Activated CD4-positive, alpha-beta T cell treated with anti-CD3 and anti-CD28 coated beads, Interleukin-10, Interleukin-2, amounts not matched to agents 100 ng/mL and 50 ng/mL, durations not matched to agents 16 hours and 8 hours (primary cell): ENCODE measurements around the gene TMEM221.

Experiments used
- DNase-seq: peaks from one replicate; pipeline ENCODE4 v3.0.0-alpha.2; 2020

Gene TMEM221

DNA sequence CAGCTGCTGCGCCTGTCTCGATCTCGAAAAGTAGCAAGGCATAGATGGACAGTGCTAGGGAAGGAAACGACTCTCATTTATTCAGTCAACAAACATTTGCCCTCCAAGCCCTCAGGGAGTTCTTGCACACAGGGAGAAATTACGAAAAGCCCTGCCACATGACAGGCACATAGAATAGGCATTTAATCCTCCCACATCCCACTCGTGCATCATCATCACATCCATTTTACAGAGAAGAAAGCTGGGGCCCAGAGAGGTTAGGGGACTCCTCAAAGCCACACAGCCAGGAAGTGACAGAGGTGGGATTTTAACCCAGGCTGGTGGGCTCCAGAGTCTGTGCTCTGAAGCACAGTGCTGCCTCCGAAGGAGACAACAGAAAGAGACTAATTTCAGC lies 11.6 kb downstream of the TMEM221 start:
- DNase-seq = no peak

DNA sequence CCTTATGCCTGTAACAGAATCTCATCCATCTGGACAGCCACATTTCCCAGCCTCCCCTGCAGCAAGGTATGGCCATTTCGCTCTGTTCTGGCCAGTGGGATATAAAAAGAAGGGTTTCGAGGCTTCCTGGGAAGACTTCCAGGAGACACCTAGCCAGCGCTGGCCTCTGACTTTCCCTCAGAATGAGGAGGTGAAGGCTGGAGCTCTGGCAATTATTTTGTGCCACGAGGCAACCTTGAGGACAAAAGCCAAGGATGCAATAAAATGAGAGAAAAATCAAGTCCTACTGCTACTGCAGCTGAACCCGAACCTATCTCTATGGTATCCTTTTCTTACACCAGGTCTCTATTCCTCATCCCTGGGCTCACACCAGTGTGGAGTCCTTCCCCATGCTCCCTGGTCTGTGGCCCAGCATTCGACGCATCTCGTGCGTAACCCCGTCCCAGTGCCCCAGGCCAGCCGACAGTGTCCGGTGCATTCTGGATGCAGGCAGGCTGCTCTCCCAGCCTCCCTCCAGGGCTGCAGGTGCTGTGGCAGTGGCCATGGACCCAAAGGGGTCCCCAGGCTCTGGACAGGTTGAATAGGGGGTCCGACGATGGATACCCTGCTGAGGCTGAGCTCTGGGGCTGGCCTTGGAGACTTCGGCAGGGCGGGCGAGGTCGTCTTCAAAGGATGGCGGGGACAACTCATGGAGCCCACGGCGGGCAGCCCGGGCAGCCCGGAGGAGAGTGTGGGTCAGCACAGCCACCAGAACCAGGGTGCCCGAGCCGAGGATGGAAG lies 12.2 kb downstream of the TMEM221 start:
- DNase-seq = no peak

DNA sequence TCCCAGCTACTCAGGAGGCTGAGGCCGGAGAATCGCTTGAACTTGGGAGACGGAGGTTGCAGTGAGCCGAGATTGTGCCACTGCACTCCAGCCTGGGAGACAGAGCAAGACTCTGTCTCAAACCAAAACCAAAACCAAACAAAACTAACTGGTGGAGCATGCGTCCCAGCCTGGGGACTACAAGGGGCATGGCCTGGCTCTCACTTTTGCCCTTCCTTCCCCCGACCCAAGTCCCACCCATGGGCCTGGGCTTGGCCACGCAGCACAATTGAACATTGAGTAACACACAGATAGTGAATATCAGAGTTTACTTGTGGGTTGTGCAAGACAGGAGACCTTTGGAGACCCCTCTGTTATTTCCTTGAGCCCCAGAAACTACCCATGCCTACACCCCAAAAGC lies 13.2 kb downstream of the TMEM221 start:
- DNase-seq = no peak

DNA sequence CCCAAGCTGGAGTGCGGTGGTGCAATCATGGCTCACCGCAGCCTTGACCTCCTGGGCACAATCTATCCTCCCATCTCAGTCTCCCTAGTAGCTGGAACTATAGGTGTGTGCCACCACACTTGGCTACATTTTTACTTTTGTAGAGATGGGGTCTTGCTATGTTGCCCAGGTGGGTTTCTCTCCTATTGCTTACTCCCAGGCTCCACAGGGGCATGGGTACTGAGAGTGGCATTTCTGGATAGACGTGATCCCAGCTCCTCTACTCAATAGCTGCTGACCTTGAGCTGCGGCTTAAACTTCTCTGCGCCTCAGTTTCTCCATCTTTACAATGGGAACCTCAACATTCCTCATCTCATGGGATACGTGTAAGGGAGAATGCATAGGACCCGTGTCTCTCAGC lies 17.1 kb downstream of the TMEM221 start:
- DNase-seq = no peak

DNA sequence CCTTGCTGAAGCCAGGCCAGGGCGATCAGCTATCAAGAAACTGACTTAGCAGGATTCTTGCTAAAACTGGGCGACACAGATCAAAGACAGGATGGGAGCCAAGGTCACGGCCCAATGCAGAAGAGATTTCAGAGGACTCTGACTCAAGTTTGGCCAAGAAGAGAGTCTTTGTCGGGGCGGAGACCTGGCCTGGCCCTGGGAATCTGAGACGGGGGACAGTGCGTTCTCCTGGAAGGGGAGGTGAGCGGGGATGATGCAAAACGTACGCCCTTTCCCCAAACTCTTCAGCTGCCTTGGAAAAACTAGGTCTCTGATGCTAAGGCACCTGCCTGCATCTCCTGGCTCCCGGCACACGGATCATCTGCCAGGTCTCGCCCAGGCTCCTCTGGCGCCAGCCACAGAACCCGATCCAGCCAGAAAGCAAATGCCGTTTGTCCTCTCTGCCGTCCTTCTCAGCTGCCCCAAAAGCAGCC lies 18.8 kb downstream of the TMEM221 start:
- no peak for DNase-seq

DNA sequence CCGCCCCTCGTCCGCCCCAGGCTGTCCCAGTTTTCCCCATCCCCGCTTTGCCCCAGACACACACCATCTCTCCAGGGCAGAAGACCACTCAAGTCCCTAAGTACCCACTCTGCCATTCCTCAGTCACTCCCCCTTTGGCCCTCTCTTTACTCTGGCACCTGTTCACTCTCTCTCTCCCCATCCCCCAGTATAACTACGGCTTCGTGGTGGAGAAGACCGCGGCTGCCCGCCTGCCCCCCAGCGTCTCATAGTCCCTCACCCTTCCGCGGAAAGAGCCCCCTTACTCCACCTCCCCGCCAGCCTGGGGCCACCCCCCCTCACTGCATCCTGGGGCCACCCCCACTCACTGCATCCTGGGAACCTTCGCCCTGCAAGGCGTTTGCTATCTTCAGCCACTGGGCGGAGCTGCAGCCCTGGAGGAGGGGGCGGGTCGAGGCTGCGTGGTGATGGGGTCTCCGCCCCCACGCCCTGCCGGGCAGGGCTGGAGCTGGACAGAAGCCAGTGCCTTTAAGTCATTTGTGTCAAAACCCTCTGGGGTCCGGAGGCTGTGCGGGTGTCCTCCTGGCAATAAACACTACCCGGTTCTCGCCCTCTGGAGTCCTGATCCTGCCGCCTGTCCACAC lies 23.6 kb downstream of the TMEM221 start:
- peak; percentile 61 for DNase-seq

DNA sequence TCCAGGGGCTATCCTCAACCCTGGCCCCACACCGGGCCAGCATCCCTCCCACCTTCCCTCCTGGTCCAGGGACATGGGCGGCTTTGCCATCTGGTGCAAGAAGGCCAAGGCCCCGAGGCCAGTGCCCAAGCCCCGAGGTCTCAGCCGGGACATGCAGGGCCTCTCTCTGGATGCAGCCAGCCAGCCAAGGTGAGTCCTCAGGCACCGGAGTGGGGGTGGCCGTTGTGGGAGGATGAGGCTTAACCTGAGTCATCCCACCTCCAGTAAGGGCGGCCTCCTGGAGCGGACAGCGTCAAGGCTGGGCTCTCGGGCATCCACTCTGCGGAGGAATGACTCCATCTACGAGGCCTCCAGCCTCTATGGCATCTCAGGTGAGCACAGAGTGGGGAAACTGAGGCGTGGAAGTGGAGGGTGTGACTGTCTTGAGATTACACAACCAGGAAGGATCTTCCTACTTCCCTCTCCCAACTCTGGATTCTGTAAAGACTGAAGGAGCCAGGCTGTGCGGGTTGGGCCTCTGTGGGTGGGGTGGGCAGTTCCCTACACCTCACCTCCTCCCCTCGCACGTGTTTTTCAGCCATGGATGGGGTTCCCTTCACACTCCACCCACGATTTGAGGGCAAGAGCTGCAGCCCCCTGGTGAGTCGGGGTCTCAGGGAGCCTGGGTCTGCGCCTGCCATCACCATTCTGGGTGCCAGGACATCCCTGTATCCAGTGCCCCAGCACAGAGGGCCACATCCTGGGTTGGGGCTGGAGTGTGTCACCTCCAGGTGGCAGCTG lies 24.8 kb downstream of the TMEM221 start:
- no peak for DNase-seq

DNA sequence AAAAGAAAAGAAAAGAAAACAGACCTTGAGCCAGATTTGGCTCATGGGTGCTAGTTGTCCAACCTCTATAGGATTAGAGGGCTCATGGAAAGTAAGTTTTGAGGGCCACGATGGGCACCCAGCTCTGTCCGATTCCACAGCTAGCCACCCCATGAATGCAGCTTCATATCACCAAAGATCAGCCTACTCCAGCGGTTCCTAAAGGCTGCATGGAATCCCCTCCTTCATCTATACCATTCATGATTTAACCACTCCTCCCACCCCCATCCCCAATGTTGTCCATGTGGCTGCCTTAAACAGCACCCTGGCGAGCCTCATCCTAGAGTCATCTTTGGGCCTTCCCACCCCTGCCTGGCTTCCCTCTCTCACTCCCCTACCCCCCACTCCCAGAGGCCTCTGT lies 26.5 kb downstream of the TMEM221 start:
- no peak for DNase-seq

DNA sequence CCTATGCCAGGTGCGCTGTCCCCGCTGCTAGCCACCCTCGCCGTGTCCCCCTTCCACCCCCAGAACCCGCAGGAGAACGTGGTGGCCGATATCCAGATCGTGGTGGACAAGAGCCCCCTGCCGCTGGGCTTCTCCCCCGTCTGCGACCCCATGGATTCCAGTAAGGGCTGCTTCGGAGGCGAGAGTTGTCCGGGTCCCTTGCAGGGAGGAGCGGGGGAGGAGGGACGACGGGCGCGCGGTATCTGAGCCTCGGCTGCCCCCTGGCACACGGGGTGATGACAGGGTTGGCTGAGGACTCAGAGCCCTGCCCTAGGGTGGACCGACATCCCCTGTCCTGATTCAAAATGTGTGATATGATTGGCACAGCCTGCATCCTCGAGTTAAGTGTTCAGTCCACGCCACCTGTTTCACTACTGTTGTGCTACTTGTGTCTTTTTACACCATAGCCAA lies 28.0 kb downstream of the TMEM221 start:
- peak; percentile 52 for DNase-seq

DNA sequence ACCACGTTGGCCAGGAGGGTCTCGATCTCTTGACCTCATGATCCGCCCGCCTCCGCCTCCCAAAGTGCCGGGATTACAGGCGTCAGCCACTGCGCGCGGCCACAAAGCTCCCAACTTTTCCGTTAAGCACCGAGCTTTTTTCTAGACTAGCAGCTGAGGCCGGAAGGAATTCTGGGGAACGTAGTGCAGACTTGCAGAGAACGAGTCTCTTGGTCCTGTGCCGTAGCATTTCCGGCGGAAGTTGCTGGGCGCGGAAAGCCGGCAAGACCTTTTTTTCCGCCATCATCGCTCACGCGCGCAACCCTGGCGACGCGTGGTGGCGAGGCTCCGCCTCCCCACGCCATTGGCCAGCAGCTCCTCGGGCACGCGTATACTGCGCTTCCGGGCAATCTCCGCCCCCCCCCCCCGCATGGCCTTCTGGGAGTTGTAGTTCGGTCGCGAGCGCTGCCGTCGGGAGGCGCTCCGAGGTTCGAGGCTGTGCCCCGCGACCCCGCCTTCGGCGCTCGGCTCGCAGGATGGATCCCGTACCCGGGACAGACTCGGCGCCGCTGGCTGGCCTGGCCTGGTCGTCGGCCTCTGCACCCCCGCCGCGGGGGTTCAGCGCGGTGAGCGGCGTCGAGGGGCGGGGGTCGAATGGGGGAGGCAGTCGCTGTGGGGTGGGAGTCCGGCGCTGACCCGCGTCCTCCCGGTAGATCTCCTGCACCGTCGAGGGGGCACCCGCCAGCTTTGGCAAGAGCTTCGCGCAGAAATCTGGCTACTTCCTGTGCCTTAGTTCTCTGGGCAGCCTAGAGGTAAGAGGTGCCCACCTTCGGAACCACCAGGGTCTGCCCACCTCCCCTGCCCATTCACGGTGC lies 28.6 kb downstream of the TMEM221 start, which contains the start of gene MVB12A:
MVB12A (plus strand) TSS at position 427 of the 854 bp plus-strand sequence; CDS start at position 516, 89 bp downstream.
- peak; percentile 98 for DNase-seq

DNA sequence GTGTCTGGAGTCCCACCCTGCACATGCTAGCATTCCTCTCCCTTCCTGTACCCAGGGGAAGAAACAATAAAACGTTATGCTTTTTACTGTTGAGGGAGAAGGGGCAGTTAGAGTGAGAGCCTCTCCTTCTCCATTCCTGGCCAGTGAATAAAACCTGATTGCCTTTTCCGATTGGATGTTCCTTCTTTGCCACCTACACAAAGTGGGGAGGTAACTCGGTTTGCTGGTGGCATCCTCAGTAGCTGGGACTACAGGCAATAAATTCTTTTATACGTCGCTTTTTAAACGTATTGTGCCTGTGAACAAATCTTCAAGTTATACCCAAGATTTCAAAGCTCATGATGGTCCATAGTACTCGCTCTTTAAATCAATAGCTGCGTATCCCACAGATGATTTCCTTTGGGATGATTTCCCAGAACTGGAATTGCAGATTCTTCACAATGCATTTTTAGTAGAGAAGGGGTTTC lies 29.3 kb downstream of the TMEM221 start:
- DNase-seq = no peak

DNA sequence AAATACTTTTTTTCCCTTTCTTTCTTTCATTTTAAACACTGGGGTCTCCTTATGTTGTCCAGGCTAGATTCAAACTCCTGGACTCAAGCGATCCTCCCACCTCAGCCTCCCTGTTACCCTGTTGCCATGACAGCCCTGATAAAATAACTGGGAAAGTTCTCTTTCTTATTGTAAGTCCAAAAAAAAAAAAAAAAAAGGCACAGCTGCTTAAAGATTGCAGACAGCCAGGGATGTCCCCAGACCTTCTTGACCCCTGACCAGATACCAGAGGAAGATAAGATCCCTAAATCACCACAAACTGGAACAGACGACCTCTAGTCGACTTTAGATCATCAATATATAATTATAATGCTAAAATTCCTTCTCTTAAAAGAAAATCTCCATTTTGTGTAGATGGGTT lies 29.8 kb downstream of the TMEM221 start:
- DNase-seq = no peak

DNA sequence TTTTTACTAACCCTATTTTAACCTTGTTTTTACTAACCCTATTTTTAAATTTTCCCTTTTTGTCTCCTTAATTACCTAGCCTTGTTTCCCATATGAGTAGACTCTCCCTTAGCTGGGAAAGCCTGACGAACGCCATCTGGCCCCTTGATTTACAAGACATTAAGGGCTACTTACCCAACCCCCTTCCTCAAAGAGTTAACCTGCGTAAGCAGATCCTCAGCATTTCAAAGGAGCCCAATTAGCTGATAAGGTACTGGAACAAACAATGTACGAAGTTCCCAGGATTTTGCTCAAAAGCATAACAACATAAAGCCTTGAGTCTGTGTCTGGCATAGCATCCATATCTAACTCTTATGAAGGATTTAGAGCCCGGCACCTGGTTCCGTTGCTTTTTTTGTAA lies 33.3 kb downstream of the TMEM221 start:
- DNase-seq = no peak

DNA sequence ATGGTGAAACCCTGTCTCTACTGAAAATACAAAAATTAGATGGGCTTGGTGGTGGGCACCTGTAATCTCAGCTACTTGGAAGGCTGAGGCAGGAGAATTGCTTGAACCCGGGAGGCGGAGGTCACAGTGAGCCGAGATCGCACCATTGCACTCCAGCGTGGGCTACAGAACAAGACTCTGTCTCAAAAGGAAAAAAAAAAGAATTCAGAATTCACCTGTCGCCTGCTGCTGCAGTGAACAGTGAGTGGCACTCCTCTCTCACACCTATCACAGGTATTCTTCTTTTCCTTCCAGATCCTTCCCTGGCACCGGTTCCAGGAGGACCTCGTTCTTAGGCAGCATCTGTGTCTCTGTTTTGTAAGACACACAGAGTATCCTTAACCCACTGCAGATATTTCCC lies 34.4 kb downstream of the TMEM221 start:
- DNase-seq = no peak

DNA sequence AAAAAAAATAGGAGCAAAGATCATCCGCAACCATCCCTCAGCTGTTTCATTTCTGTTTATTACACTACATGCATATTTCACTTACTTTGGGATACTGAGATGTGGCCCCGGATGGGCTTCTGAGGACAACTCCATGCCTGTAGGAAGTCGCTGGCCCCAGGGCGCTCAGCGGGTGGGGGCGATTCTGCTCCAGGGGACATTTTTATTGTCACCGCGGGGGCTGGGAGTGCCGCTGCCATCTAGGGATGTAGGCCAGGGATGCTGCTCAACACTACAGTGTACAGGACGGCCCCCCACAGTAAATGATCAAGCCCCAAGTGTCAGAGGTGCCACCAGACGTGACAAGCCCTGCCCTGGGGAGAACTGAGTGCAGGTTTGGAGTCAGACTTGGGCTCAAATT lies 36.7 kb downstream of the TMEM221 start:
- no peak for DNase-seq

DNA sequence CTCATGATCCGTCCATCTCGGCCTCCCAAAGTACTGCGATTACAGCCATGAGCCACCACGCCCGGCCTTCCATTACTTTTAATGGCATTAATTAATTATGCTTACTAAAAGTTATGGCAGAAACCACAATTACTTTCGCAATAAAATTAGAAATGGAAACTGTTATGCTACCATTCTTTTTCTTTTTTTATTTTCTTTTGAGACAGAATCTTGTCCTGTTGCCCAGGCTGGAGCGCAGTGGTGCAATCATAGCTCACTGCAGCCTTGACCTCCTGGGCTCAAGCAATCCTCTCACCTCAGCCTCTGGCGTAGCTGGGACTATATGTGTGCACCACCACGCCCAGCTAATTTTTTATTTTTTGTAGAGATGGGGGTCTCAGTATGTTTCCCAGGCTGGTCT lies 38.5 kb downstream of the TMEM221 start:
- no peak for DNase-seq

DNA sequence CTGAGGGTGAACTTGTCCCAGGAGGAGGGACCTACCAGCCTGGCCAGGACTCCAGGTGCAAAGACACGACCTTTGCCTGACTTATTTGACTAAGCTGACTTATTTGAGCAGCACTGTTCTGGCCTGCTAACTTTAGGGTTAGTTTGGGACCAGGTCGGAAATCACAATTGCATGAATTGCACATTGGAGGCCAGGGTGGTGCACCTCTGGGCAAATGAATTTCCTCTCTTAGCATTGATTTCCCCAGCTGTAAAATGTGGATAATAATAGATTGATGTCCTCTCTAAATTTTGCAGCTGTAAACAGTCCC lies 41.6 kb downstream of the TMEM221 start:
- peak; percentile 34 for DNase-seq

DNA sequence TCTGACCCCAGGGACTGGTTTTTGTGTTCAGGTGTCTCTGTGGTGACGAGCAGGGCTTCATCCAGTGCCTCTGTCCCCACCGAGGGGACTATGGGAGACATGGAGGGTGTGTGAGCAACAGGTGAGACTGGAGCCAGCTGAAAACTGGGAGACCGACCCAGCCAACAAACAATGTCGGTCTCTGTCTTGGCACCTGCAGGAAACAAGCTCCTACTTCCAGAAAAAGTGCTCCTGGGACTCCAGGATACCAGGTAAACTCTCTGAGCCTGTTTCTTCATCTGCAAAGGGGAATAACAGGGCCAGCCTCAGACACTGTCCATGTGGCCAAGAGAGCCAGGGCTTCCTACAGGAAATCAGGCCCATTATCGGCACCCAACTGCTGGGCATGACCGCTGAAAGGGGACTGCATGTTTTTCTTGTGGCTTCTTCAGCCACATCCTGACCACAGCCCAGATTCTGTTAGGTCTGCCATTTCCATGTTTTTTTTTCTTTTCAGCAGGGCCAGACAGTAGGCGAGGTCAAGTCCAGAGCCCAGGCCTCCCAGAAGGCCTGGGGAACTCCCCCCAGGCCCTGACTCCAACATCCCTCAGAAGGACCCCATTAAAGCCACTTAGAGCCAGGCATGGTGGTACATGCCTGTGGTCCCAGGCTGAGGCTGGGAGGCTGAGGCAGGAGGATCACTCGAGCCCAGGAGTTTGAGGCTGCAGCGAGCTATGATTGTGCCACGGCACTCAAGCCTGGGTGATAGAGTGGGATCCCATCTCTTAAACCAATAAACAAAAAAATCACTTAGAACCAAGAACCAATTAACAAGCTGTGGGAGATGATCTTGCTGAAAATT lies 42.2 kb downstream of the TMEM221 start:
- DNase-seq = peak; percentile 73

DNA sequence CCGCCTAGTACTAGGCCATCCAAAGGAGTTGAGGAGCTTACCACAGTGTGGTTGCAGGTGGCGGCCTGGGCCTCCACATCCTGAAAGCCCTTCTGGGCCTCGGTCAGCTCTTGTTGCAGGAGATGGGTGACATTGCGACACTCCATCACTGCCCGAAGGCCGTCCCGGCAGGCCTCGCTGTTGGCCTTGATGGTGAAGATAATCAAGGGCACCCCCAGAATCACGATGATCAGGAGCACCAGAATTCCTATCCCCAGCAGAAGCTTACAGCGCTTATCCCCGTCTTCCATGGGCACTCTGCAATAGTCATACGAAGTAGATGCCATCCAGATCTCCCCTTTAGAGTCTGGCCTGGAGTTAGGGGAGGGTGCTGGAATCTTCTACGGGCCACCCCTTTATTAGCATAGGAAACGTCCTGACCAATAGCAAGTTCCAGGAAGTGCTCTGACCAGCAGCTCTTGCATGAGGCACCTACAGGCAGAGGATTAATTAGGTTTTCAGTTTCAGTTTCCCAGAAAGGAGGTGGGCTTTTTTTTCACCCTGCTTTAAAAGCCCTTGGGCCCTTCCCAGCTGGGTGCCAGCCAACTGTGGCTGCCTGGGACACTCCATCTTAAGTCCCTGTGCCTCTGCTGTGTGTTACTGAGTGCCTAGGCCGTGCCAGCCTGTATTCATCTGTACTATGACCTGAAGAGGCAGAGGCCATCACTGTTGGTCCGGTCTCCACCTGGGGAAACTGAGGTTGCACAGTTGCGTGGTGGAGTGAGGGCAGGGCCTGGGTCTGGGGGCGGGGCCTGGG lies 43.0 kb downstream of the TMEM221 start, which contains the start of gene BST2:
BST2 (minus strand) TSS at position 381 of the 796 bp plus-strand sequence; CDS start at position 326, 55 bp downstream.
- peak; percentile 90 for DNase-seq

DNA sequence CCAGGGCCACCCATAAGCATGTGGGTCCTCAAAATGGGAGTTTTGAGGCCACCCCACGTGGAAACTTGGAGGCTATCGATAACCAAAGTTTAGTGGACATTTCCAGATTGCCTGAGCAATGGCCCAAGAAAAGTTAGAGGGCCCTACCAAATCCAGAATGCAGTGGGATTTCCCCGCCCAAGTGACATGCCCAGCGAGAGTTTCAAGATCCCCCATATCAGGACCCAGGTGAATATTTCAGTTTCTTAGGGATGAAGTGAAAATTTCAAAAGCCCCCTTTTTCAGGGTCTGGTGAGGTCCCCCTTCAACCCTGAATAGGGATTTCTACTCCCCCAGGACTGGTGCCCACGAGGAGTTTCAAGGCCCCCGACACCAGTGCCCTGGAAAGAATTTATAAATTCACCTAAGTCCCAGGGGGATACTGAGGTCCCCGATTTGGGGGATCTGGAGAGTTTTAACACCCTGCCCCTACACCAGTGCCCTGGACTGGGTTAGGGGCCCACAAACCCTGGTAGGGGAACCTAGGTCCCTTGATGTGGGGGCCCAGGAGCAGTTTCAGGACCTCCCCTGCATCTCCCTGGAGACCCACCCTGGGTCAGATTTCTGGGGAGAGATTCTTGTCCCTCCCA lies 43.7 kb downstream of the TMEM221 start:
- DNase-seq = peak; percentile 31
